NCI-H1436 treated with DMSO at 0.1 percent for 48 hours (cell line): Measurements from ENCODE around the gene CENPO.

ENCODE experiments used
- DNase-seq: peaks from one replicate; lab custom pipeline; 2025; lab: John Stamatoyannopoulos, UW

Gene CENPO

DNA sequence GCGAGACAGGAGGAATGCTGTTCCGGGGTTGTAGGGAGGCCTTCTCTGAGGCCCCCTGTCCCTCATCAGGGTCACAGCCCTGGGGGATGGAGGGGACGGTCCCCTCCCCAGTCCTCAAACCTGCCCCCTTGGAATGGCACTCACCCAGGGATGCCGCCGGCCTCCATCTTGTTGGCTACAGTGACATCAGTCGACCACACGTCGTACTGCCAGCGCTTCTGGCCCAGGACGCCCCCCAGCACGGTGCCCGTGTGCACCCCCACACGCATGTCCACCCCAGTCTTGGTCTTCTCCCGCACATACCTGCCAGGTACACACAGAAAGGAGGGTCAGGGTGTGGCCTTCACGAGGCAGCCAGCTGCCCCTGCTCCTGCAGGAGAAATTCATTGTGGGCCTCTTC lies 46.5 kb downstream of the CENPO start:
- no peak for DNase-seq

- DNase-seq = no peak
Measured at GRCh38 chr2:24840164-24840869, 47.1 kb downstream of the CENPO start.

DNA sequence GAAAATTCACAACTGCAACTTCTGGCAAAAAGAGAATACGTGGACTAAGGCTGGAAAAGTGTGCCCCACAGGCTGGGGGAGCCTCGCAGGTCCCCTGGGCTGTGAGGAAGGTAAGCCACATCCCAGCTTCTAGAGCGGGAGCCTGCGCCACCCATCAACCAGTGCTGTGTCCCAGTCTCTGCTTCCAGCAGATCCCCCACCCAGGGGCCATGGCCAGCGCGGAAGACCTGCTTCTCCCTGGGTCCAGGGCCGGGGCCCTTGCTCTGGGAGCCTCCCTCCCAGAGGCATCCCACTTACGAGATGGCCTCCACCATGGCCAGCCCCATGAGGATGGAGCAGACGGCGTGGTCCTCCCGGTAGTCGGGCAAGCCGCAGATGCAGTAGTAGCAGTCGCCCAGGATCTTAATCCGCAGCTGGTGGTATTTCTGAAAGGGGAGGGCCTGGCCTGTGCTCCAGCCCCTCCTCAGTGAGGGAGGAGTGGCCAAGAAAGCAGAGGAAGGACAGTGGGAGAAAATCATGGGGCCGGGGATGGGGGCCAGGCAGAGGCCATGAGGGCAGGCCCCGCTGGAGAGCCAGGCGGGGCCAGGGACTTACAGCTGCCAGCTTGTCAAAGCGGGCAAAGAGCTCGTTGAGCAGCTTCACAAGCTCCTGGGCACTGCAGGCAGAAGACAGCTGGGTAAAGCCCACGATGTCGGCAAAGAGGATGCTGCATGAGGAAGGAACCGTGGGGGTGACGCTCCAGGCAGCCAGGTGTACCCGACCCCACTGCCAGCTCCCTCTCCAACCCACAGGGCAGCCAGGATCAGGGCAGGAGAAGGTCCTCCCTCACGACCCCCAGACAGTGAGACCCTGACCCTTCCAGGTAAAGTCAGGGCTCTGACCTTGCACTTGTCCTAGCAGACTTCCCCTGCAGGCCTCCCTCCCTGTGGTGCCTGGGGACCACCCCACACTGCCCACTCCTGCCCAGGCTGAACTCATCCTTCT lies 48.0 kb downstream of the CENPO start:
- DNase-seq = no peak

DNA sequence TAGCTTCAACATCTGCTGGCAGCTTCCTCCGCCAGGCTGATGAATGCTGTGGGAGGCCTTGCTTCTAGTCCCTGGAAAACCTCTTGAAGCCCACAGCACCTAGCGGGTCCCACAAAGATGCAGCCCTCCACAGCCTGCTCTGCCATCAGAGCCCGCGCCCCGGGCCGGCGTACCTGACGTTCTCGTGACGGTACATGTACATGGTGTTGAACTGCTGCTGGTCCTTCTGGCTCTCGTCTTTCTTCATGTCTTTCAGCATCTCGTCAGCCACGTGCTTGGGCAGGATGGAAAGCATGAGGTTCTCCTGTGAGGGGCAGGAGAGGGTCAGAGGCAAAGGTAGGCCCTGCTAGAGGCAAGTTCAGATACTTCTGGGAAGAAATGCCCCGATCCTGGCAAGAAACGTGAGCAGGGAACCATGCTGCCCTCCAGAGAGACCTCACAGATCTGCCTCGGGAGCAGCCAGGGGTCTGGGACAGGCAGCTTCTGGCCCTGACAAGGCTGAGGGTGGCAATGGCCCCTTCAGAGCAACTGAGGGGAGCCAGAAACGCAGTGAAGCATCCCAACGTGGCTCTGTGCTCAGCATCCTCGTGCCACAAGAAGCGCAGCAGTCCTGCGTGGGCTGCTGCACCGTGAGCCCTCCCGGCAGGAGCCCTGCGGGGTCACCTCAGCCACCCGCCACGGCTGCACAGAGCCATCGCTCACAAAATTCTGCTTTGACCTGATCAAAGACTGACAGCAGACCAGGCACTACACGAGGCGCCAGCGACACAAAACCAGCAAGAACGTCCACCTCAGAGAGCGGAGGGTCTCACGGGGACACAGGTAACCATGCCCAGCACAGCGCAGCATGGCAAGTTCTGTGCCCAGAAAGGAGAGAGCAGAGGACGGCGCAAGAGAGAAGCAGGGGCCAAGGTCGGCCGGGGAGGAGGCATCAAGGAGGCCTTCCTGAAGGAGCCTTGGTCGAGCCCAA lies 49.1 kb downstream of the CENPO start:
- no peak for DNase-seq

DNA sequence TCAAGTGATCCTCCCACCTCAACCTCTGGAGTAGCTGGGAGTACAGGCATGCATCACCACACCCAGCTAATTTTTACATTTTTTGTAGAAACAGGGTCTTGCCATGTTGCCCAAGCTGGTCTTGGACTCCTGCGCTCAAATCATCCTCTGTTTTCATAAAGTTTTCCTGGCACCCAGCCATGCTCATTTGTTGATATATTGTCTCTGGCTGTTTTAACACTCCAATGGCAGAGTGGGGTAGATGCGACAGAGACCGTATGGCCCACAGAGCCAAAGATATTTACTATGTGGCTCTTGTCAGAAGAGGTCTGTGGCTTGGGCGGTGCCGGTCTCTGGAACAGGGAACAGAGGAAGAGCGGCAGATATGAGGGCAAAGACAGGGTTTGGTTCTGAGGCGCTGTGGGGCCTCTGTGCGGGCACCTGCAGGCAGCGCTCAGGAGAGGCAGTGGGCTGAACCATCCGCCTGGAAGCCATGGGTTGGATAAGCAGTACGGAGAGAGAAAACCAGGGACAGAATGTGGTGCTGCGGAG lies 50.2 kb downstream of the CENPO start:
- DNase-seq = no peak

DNA sequence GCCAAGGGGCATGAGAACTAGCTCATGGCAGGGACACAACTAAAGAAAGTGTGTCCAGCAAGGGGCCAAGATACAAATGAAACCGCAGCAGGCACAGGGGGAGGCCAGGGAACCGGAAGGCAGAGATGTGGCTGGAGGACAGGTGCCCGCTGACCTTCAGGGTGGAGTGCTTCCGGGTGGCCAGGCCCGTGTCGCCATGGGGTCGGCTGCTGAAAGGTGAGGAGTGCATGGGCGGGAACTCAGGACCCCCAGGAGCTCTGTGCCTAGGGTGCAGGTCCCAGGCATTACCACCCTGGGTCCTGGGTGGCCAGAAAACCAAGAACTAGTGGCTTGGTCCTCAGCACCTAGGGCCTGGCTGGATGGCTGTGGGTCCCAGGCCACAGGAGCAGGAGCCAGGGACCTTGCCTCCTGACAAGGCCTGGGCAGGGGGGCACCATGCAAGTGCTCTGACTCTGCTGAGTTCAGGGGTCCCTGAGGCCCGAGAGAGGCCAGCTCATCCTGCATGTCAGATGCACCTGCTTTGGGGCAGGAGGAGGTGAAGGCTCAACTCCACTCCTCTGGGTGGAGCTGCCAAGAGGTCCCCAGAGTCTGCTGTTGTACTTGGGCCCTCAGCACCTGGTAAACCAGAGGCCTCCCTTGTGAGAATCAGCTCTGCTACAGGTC lies 50.9 kb downstream of the CENPO start:
- DNase-seq = no peak

DNA sequence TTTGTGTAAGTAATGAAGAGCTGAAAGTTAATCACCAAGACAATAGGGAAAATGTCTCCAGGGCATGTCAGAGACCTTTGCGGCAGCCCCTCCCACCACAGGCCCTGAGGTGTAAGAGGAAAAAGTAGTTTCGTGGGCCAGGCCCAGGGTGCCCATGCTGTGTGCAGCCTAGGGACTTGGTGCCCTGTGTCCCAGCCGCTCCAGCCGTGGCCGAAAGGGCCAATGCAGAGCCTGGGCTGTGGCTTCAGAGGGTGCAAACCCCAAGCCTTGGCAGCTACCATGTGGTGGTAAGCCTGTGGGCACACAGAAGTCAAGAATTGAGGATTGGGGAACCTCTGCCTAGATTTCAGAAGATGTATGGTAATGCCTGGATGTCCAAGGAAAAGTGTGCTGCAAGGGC lies 52.5 kb downstream of the CENPO start:
- no peak for DNase-seq

GRCh38 chr2:24850944-24851343 lies 57.7 kb downstream of the CENPO start:
- no peak for DNase-seq

- DNase-seq = no peak
Measured at GRCh38 chr2:24852026-24852425, 58.8 kb downstream of the CENPO start.

- DNase-seq = no peak
Measured at GRCh38 chr2:24852431-24853020, 59.3 kb downstream of the CENPO start.

- no peak for DNase-seq
Measured at GRCh38 chr2:24853046-24853445, 59.8 kb downstream of the CENPO start.

DNA sequence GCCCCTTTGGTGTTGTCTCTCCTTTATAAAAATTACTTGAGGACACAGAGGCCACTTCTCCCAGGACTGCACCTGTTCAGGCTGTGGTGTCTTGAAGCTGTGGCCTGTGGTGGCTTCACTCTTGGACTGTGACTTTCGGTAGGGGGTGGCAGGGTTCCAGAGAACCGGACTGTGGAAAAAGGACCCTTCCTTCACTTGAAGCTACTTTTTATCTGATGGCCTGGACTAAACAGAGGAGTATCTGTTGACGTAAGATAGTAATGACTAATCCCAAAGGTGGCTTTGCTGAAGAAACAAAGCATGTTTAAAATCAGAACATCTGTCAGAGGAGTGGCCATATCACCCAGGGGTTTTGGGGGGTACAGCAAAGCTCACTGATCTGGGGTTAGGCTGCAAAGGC lies 60.8 kb downstream of the CENPO start:
- DNase-seq = no peak

GRCh38 chr2:24855022-24855622 lies 61.9 kb downstream of the CENPO start:
- DNase-seq = no peak

GRCh38 chr2:24855726-24856125 lies 62.5 kb downstream of the CENPO start:
- DNase-seq = no peak

- DNase-seq = no peak
Measured at GRCh38 chr2:24856791-24857211, 63.6 kb downstream of the CENPO start.

GRCh38 chr2:24857746-24858145 lies 64.5 kb downstream of the CENPO start:
- DNase-seq = no peak

DNA sequence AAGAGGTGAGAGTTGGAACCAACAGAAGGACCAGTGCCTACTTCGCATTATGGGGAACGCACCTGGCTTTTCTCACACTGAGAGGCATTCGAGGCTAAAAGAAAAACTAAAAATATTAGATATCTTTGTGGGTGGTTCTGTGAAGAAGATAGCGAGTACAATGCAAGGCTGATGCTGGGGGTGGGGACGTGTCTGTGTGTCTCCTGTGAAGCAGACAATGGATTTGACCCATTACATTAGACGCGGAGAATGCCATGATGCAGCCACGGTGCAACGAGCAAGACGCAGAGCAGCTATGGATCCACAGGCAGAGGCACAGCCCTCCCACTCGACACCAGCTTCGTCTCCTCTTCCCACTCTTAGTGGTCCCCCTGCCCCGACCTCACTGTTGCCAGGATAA lies 65.8 kb downstream of the CENPO start:
- no peak for DNase-seq

DNA sequence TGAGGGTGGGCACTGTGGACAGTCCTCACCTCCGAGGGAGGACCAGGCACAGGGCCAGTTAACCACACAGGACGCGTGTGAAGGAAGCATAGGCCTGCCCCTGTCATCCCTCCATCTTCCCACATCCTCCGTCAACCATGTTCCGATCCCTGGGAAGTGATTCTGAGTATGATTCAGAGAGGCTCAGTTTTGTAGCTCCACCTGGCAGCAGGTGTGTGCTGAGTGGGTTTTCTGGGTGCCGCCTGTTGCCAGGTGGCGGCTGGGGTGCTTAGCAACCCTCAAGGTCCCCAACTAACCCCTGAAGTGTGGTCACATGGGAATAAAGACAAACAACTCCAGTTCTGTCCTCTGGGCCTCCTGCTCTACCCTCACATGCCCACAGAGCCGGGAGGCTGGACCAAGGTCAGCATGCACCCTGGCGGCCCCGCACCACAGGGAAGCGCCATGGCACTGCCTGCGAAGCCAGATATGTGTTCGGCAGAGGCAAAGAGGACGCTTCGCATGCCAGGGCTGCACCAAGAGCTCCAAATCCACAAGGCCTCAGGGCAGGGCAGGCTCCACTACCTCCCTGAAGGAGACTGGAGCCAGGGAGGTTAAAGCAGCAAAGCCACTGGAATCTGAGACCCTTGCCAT lies 66.9 kb downstream of the CENPO start:
- DNase-seq = no peak

DNA sequence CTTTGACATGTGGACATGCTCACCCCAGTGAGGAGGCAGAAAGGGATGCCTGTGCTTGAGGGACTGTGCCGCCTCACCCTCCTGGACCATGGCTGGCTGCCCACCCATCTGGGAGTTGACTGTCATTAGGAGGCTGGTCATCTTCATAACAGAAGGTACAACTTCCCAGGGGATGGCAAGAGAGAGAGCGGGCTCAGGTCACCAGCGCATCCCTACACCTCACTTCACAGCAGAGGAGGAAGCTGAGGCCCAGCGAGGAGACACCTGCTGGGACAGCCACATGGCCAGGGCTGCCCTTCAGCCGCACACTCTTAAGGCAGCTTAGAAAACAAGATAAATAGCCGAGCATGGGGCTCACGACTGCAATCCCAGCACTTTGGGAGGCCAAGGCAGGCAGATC lies 67.4 kb downstream of the CENPO start:
- no peak for DNase-seq

- no peak for DNase-seq
Measured at GRCh38 chr2:24861500-24861899, 68.3 kb downstream of the CENPO start.
